Stomach (tissue), 9 donors: Measurements from ENCODE around the gene RNH1. TPM values are rescaled to one million over a fixed set of nuclear protein-coding genes. Genes with fewer than 3 reads are reported as not detected.

Experiments used
- DNase-seq, 2 donors: peaks; one replicate each; pipeline versions ENCODE4 v3.0.0 to v3.0.0-alpha.2; 2013 to 2019
- H3K27ac ChIP-seq, 5 donors: fragments of 200-600 bp in 4 of 5; sonication (generic) in 4 of 5; one replicate each; pipeline ENCODE4 v1.5.1; 2013 to 2019; ENCODE audit warnings: mild to moderate bottlenecking in 1 of 5, moderate library complexity in 1 of 5
- H3K27me3 ChIP-seq, 3 donors: fragments of 200-600 bp; sonication (generic); one replicate each; pipeline ENCODE4 v1.5.1; 2017 to 2019; ENCODE audit warnings: mixed run types in 1 of 3
- H3K36me3 ChIP-seq, 4 donors: fragments of 200-600 bp; sonication (generic); 1 replicate in 3 of 4; 2 replicates in 1 of 4; pipeline ENCODE4 v1.5.1; 2016 to 2019
- H3K4me1 ChIP-seq, 4 donors: fragments of 200-600 bp; sonication (generic); one replicate each; pipeline ENCODE4 v1.5.1; 2016 to 2019
- H3K4me3 ChIP-seq, 4 donors: fragments of 200-600 bp; sonication (generic) in 3 of 4; one replicate each; pipeline ENCODE4 v1.5.1; 2016 to 2019; ENCODE audit warnings: mild to moderate bottlenecking in 1 of 4
- H3K9me3 ChIP-seq, 4 donors: fragments of 200-600 bp; sonication (generic); one replicate each; pipeline ENCODE4 v1.5.1; 2016 to 2019
- CTCF ChIP-seq, 7 experiments: fragments of 450-650 bp in 4 of 7; fragments of 200-600 bp in 3 of 7; sonication (generic) in 3 of 7; IDR thresholded peaks; one replicate each; pipeline ENCODE4 v1.5.1; 2016 to 2019; ENCODE audit warnings: antibody characterized with exemption in 7 of 7, control low read depth in 2 of 7, mild to moderate bottlenecking in 1 of 7
- EP300 ChIP-seq: sonication (generic); formaldehyde crosslinking; IDR thresholded peaks from one replicate; pipeline ENCODE4 v1.6.1; 2017; ENCODE audit warnings: antibody characterized with exemption
- POLR2A ChIP-seq, 4 donors: fragments of 450-650 bp; IDR thresholded peaks; one replicate each; pipeline ENCODE4 v1.6.1; 2016; ENCODE audit warnings: antibody characterized with exemption in 4 of 4, control low read depth in 2 of 4, mild to moderate bottlenecking in 1 of 4, moderate library complexity in 1 of 4
- POLR2AphosphoS5 ChIP-seq, 3 donors: sonication (generic); formaldehyde crosslinking; IDR thresholded peaks; one replicate each; pipeline ENCODE4 v1.6.1; 2016; ENCODE audit warnings: antibody characterized with exemption in 3 of 3
- WGBS, 5 donors: extraction: QIAGEN DNeasy Blood & Tissue Kit in 3 of 5; methylation state at CpG; one replicate each; pipeline versions ENCODE4 v1.1.5 to v1.1.7; 2013 to 2018; 5-methylcytosine and 5-hydroxymethylcytosine counted together
- intact Hi-C: fragments of 100-400 bp; cut with DNase I; formaldehyde crosslinking; loops from one replicate; pipeline ENCODE4 v1.15.1; 2023; ENCODE audit warnings: low total_unique reads
- polyA plus RNA-seq, 3 donors: library from polyadenylated mRNA; stranded (reverse); fragments of 200-250 nt; gene quantifications; one replicate each; pipeline ENCODE4 v1.2.3, GENCODE V29; 2013
- total RNA-seq, 5 donors: library from RNA; depleted of rRNA; stranded (reverse); fragments of >200 nt; gene quantifications; one replicate each; pipeline versions ENCODE4 v1.1.0 to v1.2.3, GENCODE V29; 2014 to 2016
- donor health status: healthy with polysubstance abuse.
- donor health status: Bipolar disorder and iron deficiency.
- donor health status: healthy.

Gene RNH1
- total and polyA plus RNA-seq, 8 donors, result 61.3 to 260 (median 134) TPM

DNA sequence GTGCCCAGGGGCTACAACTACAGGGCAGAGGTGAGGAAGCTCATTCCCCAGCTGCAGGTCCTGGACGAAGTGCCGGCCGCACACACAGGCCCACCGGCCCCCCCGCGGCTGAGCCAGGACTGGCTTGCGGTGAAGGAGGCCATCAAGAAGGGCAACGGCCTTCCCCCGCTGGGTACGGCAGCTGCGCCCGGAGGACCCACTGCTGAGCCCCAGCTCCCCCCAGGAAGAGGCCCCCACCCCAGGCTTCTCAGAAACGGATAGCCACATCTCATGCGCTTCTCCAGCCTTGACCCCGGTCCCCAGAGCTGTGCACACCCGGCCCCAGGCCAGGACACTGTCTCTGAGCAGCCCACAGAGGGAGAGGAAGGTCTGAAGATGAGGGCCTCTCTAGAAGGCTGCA lies 44.1 kb upstream of the RNH1 start:
- WGBS, 5 donors, result 82 to 89% (median 87%) methylated on average over 8 to 16 of the region's 16 CpGs
- Histone ChIP-seq H3K9me3 (no peaks in the 10 kb centered on the region), H3K4me1 (peaks cover 21 to 24% (median 23%) of the 10 kb centered on the region in 4 donors), H3K27me3 (peaks cover 0 to 57% (median 31%) of the 10 kb centered on the region in 3 donors), H3K36me3 (peaks cover 0 to 5% (median 0%) of the 10 kb centered on the region in 4 donors), H3K27ac (no peak overlapping the region), H3K4me3 (no peak overlapping the region)
- no peak for DNase-seq
- intact Hi-C loops, result no loop called here
- no peak for TF ChIP-seq POLR2A (IDR thresholded peaks at IDR 0.05)

GRCh38 chr11:550746-551085 lies 43.7 kb upstream of the RNH1 start:
- intact Hi-C loops, result no loop called here
- Histone ChIP-seq H3K36me3 (peaks cover 0 to 5% (median 0%) of the 10 kb centered on the region in 4 donors), H3K27me3 (peaks cover 0 to 52% (median 27%) of the 10 kb centered on the region in 3 donors), H3K9me3 (no peaks in the 10 kb centered on the region), H3K27ac (no peak overlapping the region), H3K4me1 (peaks cover 17 to 21% (median 19%) of the 10 kb centered on the region in 4 donors), H3K4me3 (no peak overlapping the region)
- TF ChIP-seq POLR2A (IDR thresholded peaks at IDR 0.05) (no peak), EP300 (no peak)
- WGBS, 5 donors, result 84 to 100% (median 86%) methylated on average over 2 to 5 of the region's 5 CpGs; no CpG with 5 or more reads in 1 of the 5 donors
- DNase-seq, result no peak

DNA sequence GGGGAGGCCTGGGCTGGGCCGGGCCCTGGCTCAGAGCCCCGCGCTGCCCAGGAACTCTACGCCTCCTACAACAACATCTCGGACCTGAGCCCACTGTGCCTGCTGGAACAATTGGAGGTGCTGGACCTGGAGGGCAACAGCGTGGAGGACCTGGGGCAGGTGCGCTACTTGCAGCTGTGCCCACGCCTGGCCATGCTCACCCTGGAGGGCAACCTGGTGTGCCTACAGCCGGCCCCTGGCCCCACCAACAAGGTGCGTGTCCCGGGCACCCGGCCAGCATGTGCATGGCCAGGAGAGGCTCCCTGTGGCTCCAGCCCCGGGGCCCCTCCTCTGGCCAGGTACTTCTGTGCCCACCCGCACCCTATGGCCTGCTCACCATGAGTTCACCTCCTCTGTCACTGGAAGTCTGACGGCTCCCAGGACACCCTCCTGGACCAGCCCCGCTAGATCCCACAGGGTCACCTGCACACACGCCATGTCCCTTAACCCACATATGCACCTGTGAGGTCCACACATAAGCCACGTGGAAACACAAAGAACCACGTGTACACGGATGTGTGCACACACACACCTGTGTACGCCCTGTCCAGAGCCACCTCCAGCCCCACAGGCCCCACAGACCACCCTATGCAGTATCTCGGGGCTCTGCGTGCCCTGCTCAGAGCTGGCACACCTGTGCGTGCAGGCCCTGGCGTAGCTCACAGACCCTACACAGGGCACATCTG lies 43.1 kb upstream of the RNH1 start:
- WGBS, 5 donors, result 86 to 95% (median 92%) methylated on average over 13 to 25 of the region's 25 CpGs
- peaks cover 12 to 15% (median 13%) of the 10 kb centered on the region in 4 donors for H3K4me1 ChIP-seq
- H3K36me3 ChIP-seq, result peaks cover 0 to 5% (median 0%) of the 10 kb centered on the region in 4 donors
- intact Hi-C loops, result no loop called here
- no peak overlapping the region for H3K27ac ChIP-seq
- no peaks in the 10 kb centered on the region for H3K9me3 ChIP-seq
- peaks cover 0 to 47% (median 22%) of the 10 kb centered on the region in 3 donors for H3K27me3 ChIP-seq
- no peak for DNase-seq
- H3K4me3 ChIP-seq, result no peak overlapping the region
- TF ChIP-seq CTCF (IDR thresholded peaks at IDR 0.05) (no peak), EP300 (no peak), POLR2A (IDR thresholded peaks at IDR 0.05) (no peak), POLR2AphosphoS5 (IDR thresholded peaks at IDR 0.05) (no peak)

- WGBS, 5 donors, result 84 to 90% (median 86%) methylated on average over 26 to 32 of the region's 32 CpGs
- H3K9me3 ChIP-seq, result no peaks in the 10 kb centered on the region
- H3K4me1 ChIP-seq, result peaks cover 0 to 3% (median 1%) of the 10 kb centered on the region in 4 donors
- H3K36me3 ChIP-seq, result peaks cover 0 to 5% (median 0%) of the 10 kb centered on the region in 4 donors
- TF ChIP-seq CTCF (IDR thresholded peaks at IDR 0.05) (no peak), POLR2AphosphoS5 (IDR thresholded peaks at IDR 0.05) (no peak), EP300 (no peak), POLR2A (IDR thresholded peaks at IDR 0.05) (no peak)
- H3K27me3 ChIP-seq, result peaks cover 0 to 35% (median 11%) of the 10 kb centered on the region in 3 donors
- no peak overlapping the region for H3K4me3 ChIP-seq
- intact Hi-C loops, result no loop called here
- H3K27ac ChIP-seq, result no peak overlapping the region
- DNase-seq, result no peak
Observed at GRCh38 chr11:548700-549603, 41.9 kb upstream of the RNH1 start.

- WGBS, 5 donors, result 82 to 94% (median 93%) methylated on average over 6 to 11 of the region's 11 CpGs
- TF ChIP-seq POLR2A (IDR thresholded peaks at IDR 0.05) (no peak), POLR2AphosphoS5 (IDR thresholded peaks at IDR 0.05) (no peak), EP300 (no peak), CTCF (IDR thresholded peaks at IDR 0.05) (no peak)
- intact Hi-C loops, result no loop called here
- peak in 1 of 2 donors; percentile 3 for DNase-seq
- no peaks in the 10 kb centered on the region for H3K27me3 ChIP-seq
- peaks cover 0 to 1% (median 0%) of the 10 kb centered on the region in 4 donors for H3K36me3 ChIP-seq
- H3K4me1 ChIP-seq, result no peaks in the 10 kb centered on the region
- no peak overlapping the region for H3K4me3 ChIP-seq
- H3K27ac ChIP-seq, result no peak overlapping the region
- no peaks in the 10 kb centered on the region for H3K9me3 ChIP-seq
Observed at GRCh38 chr11:545171-545570, 38.1 kb upstream of the RNH1 start.
